Eye (tissue), 1 donor: ENCODE measurements around the gene FUT2.
"Not testable (repeated sequence)": the region's sequence is repeated elsewhere in the genome, so short reads cannot be mapped to it uniquely, and the experiment has no call there.

Experiments used
- DNase-seq: peaks from one replicate; pipeline ENCODE4 v3.0.0-alpha.2; 2015

Gene FUT2

GRCh38 chr19:48705431-48705830 lies 9.7 kb downstream of the FUT2 start:
- DNase-seq = no peak

GRCh38 chr19:48708471-48708870 lies 12.7 kb downstream of the FUT2 start:
- DNase-seq = no peak

GRCh38 chr19:48711106-48711662 lies 15.4 kb downstream of the FUT2 start:
- no peak for DNase-seq

GRCh38 chr19:48713041-48713863 lies 17.5 kb downstream of the FUT2 start:
- peak; percentile 57 for DNase-seq

GRCh38 chr19:48713864-48714755 lies 18.3 kb downstream of the FUT2 start:
- peak; percentile 100 for DNase-seq

GRCh38 chr19:48714759-48715675 lies 19.2 kb downstream of the FUT2 start:
- peak; percentile 10 for DNase-seq

- DNase-seq = peak; percentile 39
Observed at GRCh38 chr19:48715681-48716171, 20.0 kb downstream of the FUT2 start.

- DNase-seq = peak; percentile 88
Observed at GRCh38 chr19:48716562-48717291, 21.0 kb downstream of the FUT2 start.

- DNase-seq = not testable (repeated sequence)
Observed at GRCh38 chr19:48718106-48718505, 22.3 kb downstream of the FUT2 start.

GRCh38 chr19:48718711-48719231 lies 23.0 kb downstream of the FUT2 start:
- peak; percentile 69 for DNase-seq

- peak; percentile 51 for DNase-seq
Observed at GRCh38 chr19:48719263-48720171, 23.7 kb downstream of the FUT2 start, which contains the start of gene MAMSTR. TSS of gene MAMSTR (minus strand) at chr19:48719725. CDS start at chr19:48719031, 694 bp downstream.

- DNase-seq = no peak
Observed at GRCh38 chr19:48720251-48720612, 24.5 kb downstream of the FUT2 start.

- DNase-seq = peak; percentile 100
Observed at GRCh38 chr19:48720613-48721296, 25.0 kb downstream of the FUT2 start.

- no peak for DNase-seq
Observed at GRCh38 chr19:48722196-48722708, 26.5 kb downstream of the FUT2 start.

- peak; percentile 88 for DNase-seq
Observed at GRCh38 chr19:48724796-48725753, 29.3 kb downstream of the FUT2 start.

- DNase-seq = no peak
Observed at GRCh38 chr19:48726556-48726955, 30.8 kb downstream of the FUT2 start.

- peak; percentile 37 for DNase-seq
Observed at GRCh38 chr19:48728911-48729664, 33.3 kb downstream of the FUT2 start.
